Glomerular visceral epithelial cell (primary cell): ENCODE measurements around the gene ITGB1.

Source experiments
- DNase-seq: peaks from one replicate; pipeline ENCODE4 v3.0.0-alpha.2; 2016; ENCODE audit errors: extremely low spot score

Gene ITGB1

DNA sequence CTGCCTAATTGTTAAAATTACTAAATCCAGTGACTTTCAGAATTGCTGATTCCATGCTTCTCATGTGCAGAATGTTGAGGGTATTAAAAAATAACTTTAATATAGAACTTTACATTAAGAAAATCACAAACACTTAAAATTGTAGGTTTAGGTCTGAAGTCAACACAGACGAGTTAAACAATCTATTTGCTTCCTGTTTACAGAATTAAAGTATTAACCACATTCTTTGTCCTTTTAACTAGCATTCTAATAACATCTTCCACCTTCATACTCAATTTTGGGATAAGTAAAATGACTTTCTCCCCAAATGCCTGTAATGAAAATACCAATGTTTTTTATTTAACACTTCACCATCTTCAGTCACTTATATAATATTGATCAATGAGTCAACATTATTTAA is 2.2 kb downstream of the ITGB1 start:
- no peak for DNase-seq

DNA sequence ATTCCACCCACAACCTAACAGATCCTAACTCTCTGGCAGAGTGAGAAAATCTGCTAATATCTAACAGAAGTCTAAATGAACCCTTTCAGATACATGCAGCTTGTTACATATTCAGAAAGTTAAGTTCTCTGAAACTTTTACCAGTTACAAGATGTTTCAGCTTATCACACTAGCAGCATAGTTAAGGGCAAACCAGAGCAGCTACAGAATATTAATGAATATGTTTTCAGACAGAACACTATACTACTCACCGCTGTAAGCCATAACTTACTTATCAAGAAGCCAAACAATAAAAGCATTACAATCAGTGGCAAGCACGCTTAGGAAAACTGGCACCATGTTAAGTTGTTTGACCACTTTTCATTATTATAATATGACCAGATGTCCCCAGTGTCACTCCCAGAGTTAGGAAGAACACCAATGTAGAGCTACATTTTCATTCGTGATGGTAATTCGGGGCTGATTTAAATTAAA is 2.7 kb downstream of the ITGB1 start:
- no peak for DNase-seq

DNA sequence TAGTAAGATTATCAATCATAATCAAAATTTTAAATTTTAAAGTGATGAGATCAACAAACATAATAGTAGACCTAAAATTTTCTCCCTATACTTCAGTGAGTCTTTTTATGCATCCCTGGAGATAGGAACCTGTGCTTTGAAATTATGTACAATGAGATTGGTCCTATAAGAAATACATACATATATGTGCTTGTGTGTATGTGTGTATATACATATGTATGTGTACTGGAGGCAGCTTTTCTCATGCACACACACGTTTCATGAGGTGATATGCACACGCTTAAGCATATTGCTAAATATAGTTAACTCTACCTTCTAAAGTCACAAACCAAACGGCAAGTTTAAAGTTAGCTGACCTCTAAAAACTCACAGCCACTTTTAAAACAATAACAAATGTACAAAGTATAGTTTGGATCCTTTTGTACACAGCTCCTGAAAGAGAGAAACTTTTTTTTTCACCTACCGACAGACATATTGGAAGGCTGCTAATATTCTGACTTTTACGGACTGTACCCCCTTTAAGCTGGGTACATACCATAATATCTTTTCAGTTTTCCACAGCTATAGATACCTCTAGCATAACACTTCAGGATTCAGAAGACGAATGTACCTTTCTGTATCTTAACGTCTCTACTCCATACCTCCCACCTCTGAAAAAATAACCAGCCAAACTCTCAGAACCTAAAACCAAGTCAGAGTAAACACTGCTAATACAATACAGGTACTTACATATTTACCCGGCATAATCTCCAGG is 3.3 kb downstream of the ITGB1 start:
- no peak for DNase-seq

DNA sequence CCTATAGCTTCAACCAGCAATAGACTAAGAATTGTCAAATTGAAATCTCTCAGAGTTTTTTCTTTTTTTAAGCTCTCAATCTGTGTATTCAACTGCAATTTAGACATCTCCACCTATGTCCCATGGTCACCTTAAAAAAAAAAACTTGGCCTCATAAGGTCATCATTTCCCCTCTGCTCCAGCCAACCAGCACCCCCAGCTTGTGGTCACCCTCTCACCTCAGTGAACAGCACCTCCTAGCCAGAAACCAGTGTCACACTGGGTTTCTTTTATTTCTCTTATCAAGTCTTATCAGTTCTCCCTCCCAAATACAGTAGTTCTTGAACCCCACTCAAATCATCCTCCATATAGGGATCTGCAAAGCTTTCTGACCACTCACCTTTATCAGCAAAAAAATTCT is 4.0 kb downstream of the ITGB1 start:
- DNase-seq, result no peak

DNA sequence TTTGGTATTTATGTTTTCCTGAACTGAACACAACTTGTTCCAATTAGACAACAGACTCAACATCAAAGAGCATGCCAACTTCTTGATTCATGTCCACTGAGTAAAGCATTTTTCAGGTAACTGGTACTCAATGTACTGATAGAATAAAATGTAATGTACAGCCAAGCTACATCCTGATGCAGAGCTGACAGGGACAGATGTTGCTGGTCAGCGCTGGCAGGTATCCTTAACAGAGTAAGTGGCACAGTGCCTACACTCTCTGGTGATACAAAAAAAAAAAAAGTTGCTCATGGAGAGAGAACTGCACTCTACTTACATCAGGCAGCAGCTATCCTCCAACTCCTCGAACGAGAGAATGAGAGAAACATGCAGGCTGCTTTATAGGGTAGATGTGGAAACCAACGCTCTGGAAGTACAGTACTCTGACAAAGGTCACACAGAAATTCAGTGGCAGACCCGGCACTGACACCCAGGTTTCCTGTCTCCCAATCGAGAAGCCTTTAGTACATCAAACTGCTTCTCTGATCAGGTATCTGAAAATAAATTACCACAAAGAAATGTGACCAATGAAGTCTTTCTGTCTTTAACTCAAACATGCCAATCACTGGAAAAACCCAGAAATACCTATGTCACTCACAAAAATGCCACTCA is 4.6 kb downstream of the ITGB1 start:
- no peak for DNase-seq

DNA sequence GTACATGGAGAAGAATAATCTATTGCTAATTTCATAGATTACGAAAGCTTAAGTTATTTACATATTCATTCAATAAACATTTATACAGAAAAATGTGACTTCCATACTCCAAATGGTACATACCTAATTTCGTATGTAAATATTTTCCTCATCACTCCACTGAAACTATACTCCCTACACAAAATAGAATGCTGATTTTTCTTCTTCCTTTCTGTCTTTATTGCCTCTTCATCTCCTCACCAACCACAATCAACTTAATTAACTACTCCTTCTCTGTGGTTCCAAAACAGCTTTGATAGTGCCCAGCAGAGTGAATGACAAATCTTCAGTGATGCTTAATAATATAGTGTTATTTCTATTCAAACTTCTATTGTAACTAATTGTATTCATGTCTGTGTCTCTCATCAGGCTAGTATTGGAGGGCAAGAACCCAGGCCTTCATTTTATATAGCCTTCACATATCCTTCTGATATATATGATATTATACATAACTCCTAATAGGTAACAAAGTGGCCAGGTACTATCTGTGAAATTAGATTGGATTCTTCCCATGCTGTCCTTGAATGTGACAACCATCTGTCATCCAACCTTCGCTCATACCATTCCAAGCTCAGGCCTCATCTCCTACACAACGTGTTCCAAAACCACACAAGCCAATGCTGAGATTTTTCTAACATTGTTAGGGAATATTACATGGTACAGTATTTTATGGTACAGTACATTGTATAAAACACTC is 5.3 kb downstream of the ITGB1 start:
- no peak for DNase-seq

DNA sequence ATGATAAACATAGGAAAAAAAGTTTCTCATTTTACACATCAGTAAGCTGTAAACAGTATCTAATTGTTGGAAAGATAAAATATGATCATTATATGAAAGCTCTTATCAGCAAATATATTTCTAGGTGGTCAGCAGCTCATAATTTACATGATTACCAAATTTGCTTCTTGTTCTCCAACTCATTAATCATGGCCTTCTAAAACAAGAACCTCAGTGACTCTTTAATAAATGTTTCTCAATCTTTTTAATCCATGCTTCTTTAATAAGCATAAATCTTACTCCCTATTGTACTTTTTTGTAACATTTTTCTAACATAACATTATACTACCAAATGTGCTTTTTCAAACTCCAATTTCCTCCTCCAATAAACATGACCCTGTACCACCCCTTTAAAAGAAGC is 5.9 kb downstream of the ITGB1 start:
- no peak for DNase-seq

DNA sequence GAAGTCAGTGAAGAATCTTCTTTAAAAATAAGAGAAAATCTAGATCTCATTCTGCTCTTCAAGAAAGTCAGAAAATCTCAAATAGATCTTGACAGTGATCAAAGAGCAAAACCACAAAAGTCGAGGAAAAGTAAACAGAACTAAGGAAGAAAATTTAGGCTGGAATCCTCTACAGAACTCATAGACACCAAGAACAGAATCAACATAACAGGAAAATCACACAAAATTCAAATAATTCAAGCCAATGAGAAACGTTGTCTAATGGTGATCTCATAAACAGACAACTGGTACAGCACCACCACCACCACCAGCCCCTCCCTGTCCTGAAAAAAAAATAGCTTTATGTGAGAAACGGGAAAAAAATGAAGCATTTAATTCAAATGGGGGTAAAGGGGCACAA is 6.9 kb downstream of the ITGB1 start:
- DNase-seq, result no peak

DNA sequence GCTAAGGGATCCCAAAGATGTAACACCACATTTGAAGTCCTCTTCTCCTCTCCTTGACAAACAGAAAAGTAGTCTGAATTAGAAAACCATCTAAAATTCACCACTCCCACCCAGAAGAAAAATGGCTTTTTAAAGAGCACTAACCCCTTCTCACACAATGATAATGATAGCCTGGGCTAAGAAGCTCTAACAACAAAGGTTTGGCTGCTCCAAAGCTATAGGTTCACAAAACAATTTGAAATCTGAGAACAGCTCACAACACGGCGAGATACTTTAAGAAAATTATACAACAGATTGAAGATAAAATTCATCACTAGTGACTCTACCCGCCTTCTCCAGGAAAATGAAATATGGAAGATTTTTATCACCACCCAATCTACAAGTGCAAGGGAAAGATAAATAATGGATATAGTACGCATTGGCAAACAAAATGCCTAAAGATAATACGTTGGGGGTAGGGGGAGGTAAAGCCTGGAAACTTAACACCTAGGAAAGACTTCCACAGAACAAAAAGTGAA is 7.4 kb downstream of the ITGB1 start:
- DNase-seq, result no peak

DNA sequence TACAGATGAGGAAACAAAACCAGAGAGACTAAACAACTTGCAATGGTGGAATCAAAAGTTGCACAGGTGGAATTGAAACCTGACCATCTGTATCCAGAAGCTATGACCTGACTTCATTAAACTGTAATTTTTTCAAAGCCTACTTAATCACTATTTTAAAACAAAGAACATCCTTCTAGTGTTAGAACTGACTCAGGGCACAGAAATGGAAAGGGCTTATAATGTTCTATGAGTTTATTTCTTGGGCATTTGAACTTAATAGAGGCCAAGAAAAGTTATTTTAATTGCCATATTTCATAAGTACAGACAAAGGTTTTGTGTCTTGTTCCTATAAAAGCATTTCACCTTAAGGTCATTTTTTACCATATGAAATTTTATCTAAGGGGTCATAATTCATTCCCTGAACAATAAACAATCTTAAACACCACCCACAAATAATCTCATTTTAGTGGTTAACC is 8.8 kb downstream of the ITGB1 start:
- no peak for DNase-seq

DNA sequence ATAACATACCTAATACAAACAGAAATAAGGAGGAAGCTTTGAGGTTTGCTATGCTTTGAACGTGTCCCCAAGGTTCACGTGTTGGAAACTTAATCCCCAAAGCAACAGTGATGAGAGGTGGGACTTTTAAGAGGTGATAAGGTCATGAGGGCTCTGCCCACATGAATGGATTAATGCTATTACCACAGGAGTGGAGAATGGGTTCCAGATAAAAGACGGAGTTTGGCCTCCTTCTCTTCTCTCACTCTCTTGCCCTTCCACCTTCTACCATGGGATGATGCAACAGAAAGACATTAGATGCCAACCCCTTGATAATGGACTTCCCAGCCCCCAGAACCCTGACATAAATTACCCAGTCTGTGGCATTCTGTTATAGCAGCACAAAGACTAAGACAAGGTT is 9.6 kb downstream of the ITGB1 start:
- DNase-seq, result no peak

DNA sequence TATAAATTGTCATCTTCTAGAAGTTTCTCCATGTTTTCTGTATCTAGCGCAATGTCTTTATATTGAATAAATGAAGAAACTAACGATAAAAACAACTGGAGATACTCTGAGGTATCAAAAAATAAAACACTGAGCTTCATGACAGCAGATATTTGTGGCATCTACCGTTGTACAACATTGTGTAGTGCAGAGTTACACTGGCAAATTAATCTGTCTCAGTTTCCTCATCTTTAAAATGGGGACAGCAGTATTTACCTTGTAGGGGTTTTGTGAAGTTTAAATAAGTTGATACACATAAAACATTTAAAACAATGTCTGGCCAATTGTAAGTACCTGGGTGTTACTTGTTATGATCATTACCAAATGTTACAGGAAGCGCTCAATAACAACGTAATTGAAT is 10.4 kb downstream of the ITGB1 start:
- DNase-seq, result no peak

DNA sequence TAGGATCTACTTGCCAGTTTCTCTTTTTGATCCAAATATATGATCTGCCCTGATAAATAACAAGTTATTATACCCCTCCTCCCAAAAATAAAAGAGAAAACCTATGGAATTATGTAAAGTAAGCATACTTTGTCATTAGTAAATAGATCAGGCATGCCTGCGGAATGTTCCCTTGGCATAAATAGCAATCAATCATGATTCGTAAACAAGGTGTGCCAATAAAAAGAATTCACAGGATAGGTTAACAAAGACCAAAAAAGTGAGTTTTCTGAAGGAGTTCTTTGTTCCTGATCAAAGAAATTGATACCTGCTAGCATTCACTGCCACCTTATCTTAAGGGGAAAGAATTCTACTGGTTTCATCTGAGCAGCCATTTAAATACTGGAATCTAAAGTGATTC is 11.9 kb downstream of the ITGB1 start:
- no peak for DNase-seq

DNA sequence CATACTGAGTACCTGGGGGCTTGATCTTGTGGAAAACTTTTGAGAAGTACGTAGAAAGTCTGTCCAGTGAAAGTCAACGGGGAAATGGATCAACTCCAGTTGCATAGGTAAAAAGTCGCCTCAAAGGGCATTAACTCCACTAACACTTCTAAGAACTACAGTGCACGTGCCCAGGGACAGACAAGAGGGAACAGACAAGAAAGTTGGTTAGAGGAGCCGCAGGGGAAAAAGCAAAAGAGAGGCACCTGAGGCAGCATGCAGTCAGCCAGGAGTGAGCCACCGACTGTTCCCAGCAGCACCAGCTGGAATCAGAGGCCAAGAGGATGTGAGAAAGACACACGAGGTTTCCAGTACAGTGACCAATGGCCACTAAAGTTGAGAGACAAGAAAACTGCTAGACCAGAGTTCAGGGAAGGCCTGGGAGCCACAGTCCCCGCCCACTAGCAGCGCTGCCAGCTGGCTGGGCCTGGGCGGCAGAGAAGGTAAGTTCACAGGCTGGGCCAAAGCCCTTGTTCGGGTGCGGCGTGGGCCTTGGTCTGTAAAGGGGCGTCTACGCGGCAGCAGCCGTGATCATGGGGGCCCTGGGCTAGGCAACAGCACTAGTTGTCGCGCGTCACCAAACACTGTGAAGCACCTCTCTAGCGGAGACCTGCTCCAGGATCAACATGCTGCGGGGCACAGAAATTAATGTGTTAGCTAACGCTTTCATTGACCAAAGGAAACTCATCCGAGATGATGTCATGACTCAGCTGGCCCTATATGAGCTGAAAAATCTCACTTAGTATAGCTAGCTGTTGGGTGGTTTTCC is 14.0 kb downstream of the ITGB1 start:
- DNase-seq, result peak; percentile 66

DNA sequence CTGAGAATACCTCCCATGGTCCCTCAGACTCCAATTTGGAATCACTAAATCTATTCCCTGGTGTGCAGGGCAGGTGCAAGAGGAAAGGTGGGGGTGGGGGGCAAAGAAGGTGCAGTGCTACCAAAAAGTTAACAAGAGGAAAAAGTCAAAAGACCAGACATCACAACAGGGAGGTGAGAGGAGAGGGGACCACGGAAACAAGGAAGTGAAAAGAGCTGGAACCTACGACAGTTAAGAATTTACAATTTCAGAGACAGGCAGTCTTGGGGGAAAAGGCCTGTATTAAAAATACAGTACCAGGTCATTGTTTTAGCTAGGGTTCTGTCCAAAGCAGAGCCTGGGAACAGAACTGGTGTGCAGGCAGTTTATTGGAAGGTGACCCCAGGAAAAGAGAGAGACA is 14.6 kb downstream of the ITGB1 start:
- DNase-seq, result no peak

DNA sequence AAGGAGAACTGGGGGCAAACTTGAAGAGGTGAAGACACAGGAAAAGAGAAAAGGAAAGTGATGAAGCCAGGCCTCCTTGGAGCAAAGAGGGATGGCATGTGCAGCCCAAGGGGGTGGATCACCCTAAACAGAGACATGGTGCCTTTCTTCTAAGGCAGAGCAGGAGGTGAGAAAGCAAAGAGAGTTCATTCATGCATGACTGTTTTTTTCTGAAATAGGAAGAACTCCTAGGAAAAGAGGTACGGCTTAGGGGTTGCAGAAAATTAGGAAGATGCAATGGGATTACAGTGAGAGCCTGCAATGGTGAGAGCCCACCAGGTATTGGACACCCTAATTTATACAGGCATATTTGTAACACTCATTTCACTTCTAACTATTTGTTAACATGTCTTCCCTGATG is 15.9 kb downstream of the ITGB1 start:
- no peak for DNase-seq

DNA sequence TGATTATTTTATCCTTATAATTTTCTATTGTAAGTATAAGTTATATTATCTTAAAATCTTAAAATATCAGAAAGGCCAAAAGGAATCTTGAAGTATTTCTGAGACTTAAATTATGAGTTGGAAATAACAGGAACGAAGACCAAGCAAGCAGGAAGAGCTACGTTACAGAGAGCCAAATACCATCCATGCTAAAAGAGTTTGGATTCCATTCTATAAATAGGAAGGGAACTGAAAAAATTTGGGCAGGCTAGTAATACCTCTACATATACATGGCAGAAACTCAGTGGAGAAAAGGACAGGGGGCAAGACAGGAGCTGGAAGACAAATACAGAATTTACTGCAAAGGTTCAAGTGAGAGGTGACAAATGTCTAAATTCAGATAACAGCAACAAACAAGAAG is 16.7 kb downstream of the ITGB1 start:
- DNase-seq, result no peak

DNA sequence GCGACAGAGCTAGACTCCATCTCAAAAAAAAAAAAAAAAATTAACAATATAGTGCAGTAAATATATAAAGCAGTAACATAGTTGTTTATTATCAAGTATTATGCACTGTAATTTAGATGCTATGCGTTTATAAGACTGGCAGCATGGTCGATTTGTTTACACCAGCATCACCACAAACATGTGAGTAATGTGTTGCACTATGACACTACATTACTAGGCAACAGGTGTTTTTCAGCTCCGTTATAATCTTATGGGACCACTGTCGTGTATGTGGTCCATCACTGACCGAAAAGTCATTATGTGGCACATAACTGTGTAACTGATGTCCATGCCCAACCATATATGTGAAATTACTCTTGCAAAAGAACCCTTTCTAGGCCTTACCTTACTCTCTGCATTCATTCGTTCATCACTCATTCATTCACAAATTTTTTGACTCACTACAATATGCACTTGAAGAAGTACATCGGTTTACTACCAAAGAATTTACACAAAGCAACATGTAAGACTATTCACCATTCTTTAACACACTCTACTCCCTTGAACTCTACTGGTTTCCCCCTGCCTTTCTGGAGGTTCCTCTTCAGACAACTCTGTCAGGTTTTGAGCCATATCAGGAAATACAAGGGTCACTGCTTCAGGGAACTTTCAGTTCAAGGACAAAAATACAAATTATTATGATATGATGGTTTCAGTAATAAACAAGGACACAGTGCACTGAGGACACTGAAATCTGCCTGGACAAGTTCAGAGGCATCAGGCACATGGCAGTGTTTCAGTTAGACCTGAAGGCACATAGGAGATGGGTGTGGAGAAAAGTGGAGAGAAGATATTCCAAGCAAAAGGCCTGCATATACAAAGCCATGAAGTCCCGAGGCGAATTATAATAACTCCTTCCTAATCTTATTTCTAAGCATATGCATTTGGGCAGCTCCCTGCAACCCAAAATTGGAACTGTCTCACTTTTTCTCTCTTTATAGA is 17.4 kb downstream of the ITGB1 start:
- DNase-seq, result no peak

DNA sequence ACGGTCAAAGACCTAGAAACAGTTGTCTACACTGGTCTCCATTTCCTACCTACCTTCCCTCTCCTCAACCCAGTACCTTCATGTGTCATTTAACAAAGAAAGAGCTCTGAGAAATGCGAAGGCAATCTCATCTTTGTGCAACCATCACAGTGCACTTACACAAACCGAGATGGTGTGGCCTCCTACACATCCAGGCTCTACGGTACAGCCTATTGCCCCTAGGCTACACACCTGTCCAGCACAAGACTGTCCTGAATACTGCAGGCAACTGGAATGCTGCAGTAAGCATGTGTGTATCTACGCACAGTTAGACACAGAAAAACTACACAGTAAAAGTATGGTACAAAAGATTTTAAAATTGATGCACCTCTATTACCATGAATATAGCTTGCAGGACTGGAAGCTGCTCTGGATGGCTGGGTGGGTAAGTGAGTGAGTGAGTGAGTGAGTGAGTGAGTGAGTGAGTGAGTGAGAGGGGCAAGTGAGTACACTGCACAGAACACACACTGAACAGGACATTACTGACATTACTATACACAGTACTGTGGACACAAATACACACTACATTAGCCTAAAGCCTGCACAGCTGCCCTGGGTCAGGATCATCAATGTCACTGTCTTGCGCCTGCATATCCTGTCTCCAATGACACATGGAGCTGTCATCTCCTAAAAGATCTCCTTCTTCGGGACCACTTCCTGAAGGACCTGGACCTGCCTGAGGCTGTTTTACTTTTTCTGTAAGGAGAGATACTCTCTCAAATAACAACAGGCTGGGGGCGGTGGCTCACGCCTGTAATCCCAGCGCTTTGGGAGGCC is 18.5 kb downstream of the ITGB1 start:
- no peak for DNase-seq
